ENCODE measurements around the gene AGAP9.
"Not testable (repeated sequence)": the region's sequence is repeated elsewhere in the genome, so short reads cannot be mapped to it uniquely, and the experiment has no call there.

The AGAP9 gene

GRCh38 chr10:47523475-47523874, at the start of gene AGAP9:
AGAP9 (minus strand) TSS chr10:47523638; CDS start chr10:47523526, 112 bp downstream.
- H3K4me2 ChIP-seq; H4K20me1 ChIP-seq; H3K9ac ChIP-seq; H3K4me3 ChIP-seq; H3K9me3 ChIP-seq (replicated peaks in 1 of 11); H3K4me1 ChIP-seq; H3K27me3 ChIP-seq; H3K27ac ChIP-seq; H3K36me3 ChIP-seq: not testable (repeated sequence)

GRCh38 chr10:47571138-47571912, 47.9 kb upstream of the AGAP9 start:
- H3K9ac ChIP-seq; H3K4me1 ChIP-seq; H3K4me3 ChIP-seq; H3K27ac ChIP-seq; H3K4me2 ChIP-seq; H4K20me1 ChIP-seq; H3K27me3 ChIP-seq; H3K36me3 ChIP-seq; H3K9me3 ChIP-seq (replicated peaks in 1 of 11): not testable (repeated sequence)

- H3K27me3 ChIP-seq; H3K4me1 ChIP-seq; H3K9ac ChIP-seq; H3K27ac ChIP-seq; H4K20me1 ChIP-seq; H3K36me3 ChIP-seq; H3K4me2 ChIP-seq; H3K4me3 ChIP-seq; H3K9me3 ChIP-seq (replicated peaks in 1 of 11): not testable (repeated sequence)
These were observed 43.3 kb upstream of the AGAP9 start for GRCh38 chr10:47566757-47567156.

GRCh38 chr10:47566108-47566699, 42.8 kb upstream of the AGAP9 start:
- H3K9ac ChIP-seq; H4K20me1 ChIP-seq; H3K27ac ChIP-seq; H3K9me3 ChIP-seq (replicated peaks in 1 of 11); H3K4me1 ChIP-seq; H3K4me3 ChIP-seq; H3K36me3 ChIP-seq; H3K27me3 ChIP-seq; H3K4me2 ChIP-seq: not testable (repeated sequence)

GRCh38 chr10:47565517-47565920, 42.1 kb upstream of the AGAP9 start:
- not testable (repeated sequence) for H4K20me1 ChIP-seq; H3K27ac ChIP-seq; H3K4me3 ChIP-seq; H3K4me2 ChIP-seq; H3K27me3 ChIP-seq; H3K9me3 ChIP-seq (replicated peaks in 1 of 11); H3K4me1 ChIP-seq; H3K36me3 ChIP-seq; H3K9ac ChIP-seq

- H4K20me1 ChIP-seq; H3K4me1 ChIP-seq; H3K4me2 ChIP-seq; H3K36me3 ChIP-seq; H3K27ac ChIP-seq; H3K27me3 ChIP-seq; H3K9me3 ChIP-seq (replicated peaks in 1 of 11); H3K9ac ChIP-seq; H3K4me3 ChIP-seq: not testable (repeated sequence)
These were observed 41.5 kb upstream of the AGAP9 start for GRCh38 chr10:47564953-47565352.

GRCh38 chr10:47564318-47564717, 40.9 kb upstream of the AGAP9 start:
- not testable (repeated sequence) for H3K27me3 ChIP-seq; H3K9ac ChIP-seq; H3K4me1 ChIP-seq; H3K9me3 ChIP-seq (replicated peaks in 1 of 11); H4K20me1 ChIP-seq; H3K4me2 ChIP-seq; H3K36me3 ChIP-seq; H3K27ac ChIP-seq; H3K4me3 ChIP-seq

GRCh38 chr10:47560452-47560851, 37.0 kb upstream of the AGAP9 start:
- peaks cover 0 to 17% (median 0%) of the 10 kb centered on the region in 10 experiments; a peak in 6 of 20 replicates for H3K4me1 ChIP-seq
- H3K4me3 ChIP-seq; H4K20me1 ChIP-seq; H3K9me3 ChIP-seq (replicated peaks in 1 of 11); H3K27me3 ChIP-seq; H3K27ac ChIP-seq; H3K9ac ChIP-seq; H3K4me2 ChIP-seq; H3K36me3 ChIP-seq: not testable (repeated sequence)

GRCh38 chr10:47559718-47560308, 36.4 kb upstream of the AGAP9 start:
- H3K36me3 ChIP-seq; H4K20me1 ChIP-seq; H3K9ac ChIP-seq; H3K4me3 ChIP-seq; H3K9me3 ChIP-seq (replicated peaks in 1 of 11); H3K27me3 ChIP-seq: not testable (repeated sequence)
- H3K27ac ChIP-seq, result peak overlapping the region in 1 of 11 experiments; percentile 17; a peak in 1 of 22 replicates
- peaks cover 0 to 17% (median 0%) of the 10 kb centered on the region in 10 experiments; a peak in 6 of 20 replicates for H3K4me1 ChIP-seq
- H3K4me2 ChIP-seq, result peak overlapping the region in 2 of 11 experiments; percentile 15 to 19; a peak in 2 of 22 replicates

- peak overlapping the region in 3 of 11 experiments; percentile 67 to 76 (median 72); a peak in 4 of 22 replicates for H3K27ac ChIP-seq
- H3K9me3 ChIP-seq (replicated peaks in 1 of 11), result not testable (repeated sequence)
These were observed 34.7 kb upstream of the AGAP9 start for GRCh38 chr10:47558109-47558508.

GRCh38 chr10:47557616-47558015, 34.2 kb upstream of the AGAP9 start:
- not testable (repeated sequence) for H3K4me2 ChIP-seq; H3K9ac ChIP-seq; H3K27me3 ChIP-seq; H4K20me1 ChIP-seq; H3K36me3 ChIP-seq; H3K4me3 ChIP-seq; H3K9me3 ChIP-seq (replicated peaks in 1 of 11)
- peak overlapping the region in 3 of 11 experiments; percentile 67 to 76 (median 72); a peak in 4 of 22 replicates for H3K27ac ChIP-seq
- H3K4me1 ChIP-seq, result peaks cover 0 to 17% (median 1%) of the 10 kb centered on the region in 10 experiments; a peak in 9 of 20 replicates

More at GRCh38 chr10:47558109-47558508, 34.7 kb upstream of the AGAP9 start:
- Histone ChIP-seq H3K4me2 (peak overlapping the region in 3 of 11 experiments; percentile 24 to 77 (median 74); a peak in 6 of 22 replicates), H3K4me1 (peaks cover 0 to 17% (median 1%) of the 10 kb centered on the region in 10 experiments; a peak in 7 of 20 replicates)
- not testable (repeated sequence) for H3K36me3 ChIP-seq, H3K27me3 ChIP-seq, H4K20me1 ChIP-seq, H3K9ac ChIP-seq, H3K4me3 ChIP-seq

- H3K27ac ChIP-seq; H3K36me3 ChIP-seq; H3K4me2 ChIP-seq; H3K9ac ChIP-seq; H3K4me3 ChIP-seq; H3K27me3 ChIP-seq; H3K9me3 ChIP-seq (replicated peaks in 1 of 11); H4K20me1 ChIP-seq: not testable (repeated sequence)
- peaks cover 0 to 19% (median 3%) of the 10 kb centered on the region in 10 experiments; a peak in 9 of 20 replicates for H3K4me1 ChIP-seq
These were observed 31.9 kb upstream of the AGAP9 start for GRCh38 chr10:47555334-47555733.

GRCh38 chr10:47554552-47554951, 31.1 kb upstream of the AGAP9 start:
- not testable (repeated sequence) for H3K27me3 ChIP-seq; H3K9ac ChIP-seq; H3K4me3 ChIP-seq; H4K20me1 ChIP-seq; H3K36me3 ChIP-seq; H3K27ac ChIP-seq; H3K9me3 ChIP-seq (replicated peaks in 1 of 11)
- peaks cover 0 to 19% (median 3%) of the 10 kb centered on the region in 10 experiments; a peak in 9 of 20 replicates for H3K4me1 ChIP-seq
- H3K4me2 ChIP-seq, result peak overlapping the region in 2 of 11 experiments; percentile 18 to 23; a peak in 2 of 22 replicates

GRCh38 chr10:47553860-47554247, 30.4 kb upstream of the AGAP9 start:
- H3K36me3 ChIP-seq; H3K27me3 ChIP-seq; H3K9me3 ChIP-seq (replicated peaks in 1 of 11); H4K20me1 ChIP-seq: not testable (repeated sequence)
- H3K4me1 ChIP-seq, result peaks cover 0 to 12% (median 3%) of the 10 kb centered on the region in 10 experiments; a peak in 9 of 20 replicates
- H3K27ac ChIP-seq, result peak overlapping the region; percentile 77 to 88 (median 85)
- peak overlapping the region; percentile 81 to 89 (median 86) for H3K9ac ChIP-seq
- H3K4me2 ChIP-seq, result peak overlapping the region; percentile 31 to 66 (median 54); a peak in 19 of 22 replicates
- peak overlapping the region; percentile 69 to 79 (median 74) for H3K4me3 ChIP-seq

Data from BLaER1 treated with 17β-estradiol and CSF1 and Interleukin-3, amounts not matched to agents 10 nM and 100 nM (cell line).